GM23338 (cell line): Measurements from ENCODE around the gene SDHA. TPM values are rescaled to one million over a fixed set of nuclear protein-coding genes. Genes with fewer than 3 reads are reported as not detected.

Experiments
- ATAC-seq: fragments of 200-7000 bp; cut with Tn5 transposase; 3 replicates; pipeline ENCODE4 v1.9.1; 2020
- DNase-seq: peaks from one replicate; pipeline ENCODE4 v3.0.0-alpha.2; 2015; ENCODE audit warnings: low spot score
- H2AFZ ChIP-seq: fragments of 200-600 bp; sonication (generic); 2 replicates; pipeline ENCODE4 v1.8.0; 2016; ENCODE audit warnings: antibody characterized with exemption, mild to moderate bottlenecking, moderate library complexity
- H3F3A ChIP-seq: fragments of 200-600 bp; sonication (generic); replicated peaks from 2 replicates; pipeline ENCODE4 v1.8.0; 2017; ENCODE audit warnings: antibody characterized with exemption, mixed run types, low read depth
- H3K27ac ChIP-seq: fragments of 200-600 bp; sonication (generic); 2 replicates; pipeline ENCODE4 v1.6.1; 2016; ENCODE audit warnings: low read depth
- H3K27me3 ChIP-seq: fragments of 200-600 bp; sonication (generic); 2 replicates; pipeline ENCODE4 v1.8.0; 2016; ENCODE audit warnings: mild to moderate bottlenecking, mixed run types, moderate library complexity; ENCODE audit not compliant: insufficient read depth
- H3K36me3 ChIP-seq: fragments of 200-600 bp; sonication (generic); 2 replicates; pipeline ENCODE4 v1.8.0; 2016; ENCODE audit warnings: mild to moderate bottlenecking; ENCODE audit not compliant: insufficient read depth
- H3K4me1 ChIP-seq: fragments of 200-600 bp; sonication (generic); 2 replicates; pipeline ENCODE4 v1.8.0; 2016; ENCODE audit warnings: mild to moderate bottlenecking, moderate library complexity; ENCODE audit not compliant: insufficient read depth
- H3K4me2 ChIP-seq: fragments of 200-600 bp; sonication (generic); 2 replicates; pipeline ENCODE4 v1.7.1; 2017; ENCODE audit warnings: mixed run types
- H3K4me3 ChIP-seq: fragments of 200-600 bp; sonication (generic); 2 replicates; pipeline ENCODE4 v1.6.1; 2016; ENCODE audit warnings: mixed run types
- H3K79me2 ChIP-seq: fragments of 200-600 bp; sonication (generic); replicated peaks from 2 replicates; pipeline ENCODE4 v1.8.0; 2017; ENCODE audit warnings: mild to moderate bottlenecking; ENCODE audit not compliant: insufficient read depth
- H3K9me2 ChIP-seq: fragments of 200-600 bp; sonication (generic); 2 replicates; pipeline ENCODE4 v1.8.0; 2017; ENCODE audit not compliant: insufficient read depth
- H4K20me1 ChIP-seq: fragments of 200-600 bp; sonication (generic); replicated peaks from 2 replicates; pipeline ENCODE4 v1.8.0; 2017; ENCODE audit warnings: mild to moderate bottlenecking; ENCODE audit not compliant: insufficient read depth
- H3K27ac Mint-ChIP-seq: 2 replicates; pipeline ENCODE4 v1.8.0; 2020; ENCODE audit warnings: inconsistent platforms, mild to moderate bottlenecking, moderate library complexity, mixed read lengths
- H3K27me3 Mint-ChIP-seq: 3 replicates; pipeline ENCODE4 v1.8.0; 2022; ENCODE audit warnings: low read depth, mild to moderate bottlenecking, moderate library complexity, mixed read lengths, inconsistent platforms; ENCODE audit not compliant: insufficient read depth, poor library complexity
- H3K36me3 Mint-ChIP-seq: 3 replicates; pipeline ENCODE4 v1.8.0; 2021; ENCODE audit warnings: low read depth, mild to moderate bottlenecking, inconsistent platforms, moderate library complexity, mixed read lengths
- H3K4me1 Mint-ChIP-seq: 3 replicates; pipeline ENCODE4 v1.8.0; 2020; ENCODE audit warnings: mild to moderate bottlenecking, inconsistent platforms, mixed read lengths
- H3K4me3 Mint-ChIP-seq: 3 replicates; pipeline ENCODE4 v1.8.0; 2021; ENCODE audit warnings: moderate library complexity, mild to moderate bottlenecking, inconsistent platforms, mixed read lengths
- H3K9me3 Mint-ChIP-seq: 3 replicates; pipeline ENCODE4 v1.8.0; 2020; ENCODE audit warnings: moderate library complexity, mild to moderate bottlenecking, inconsistent platforms, mixed read lengths
- CREB1 ChIP-seq: fragments of 250-450 bp; sonication (Bioruptor Pico); IDR thresholded peaks from 2 replicates; pipeline ENCODE4 v1.5.0; 2020; ENCODE audit warnings: low read depth, mild to moderate bottlenecking, moderate library complexity
- CTCF ChIP-seq, 2 experiments: fragments of 200-600 bp in 1 of 2; sonication (generic) in 1 of 2; conservative IDR thresholded peaks; 2 replicates each; pipeline versions ENCODE4 v1.5.1 to v1.6.1; 2016 to 2017; ENCODE audit warnings: antibody characterized with exemption in 2 of 2, low read depth in 2 of 2, mild to moderate bottlenecking in 2 of 2, moderate library complexity in 1 of 2
- EZH2 ChIP-seq: fragments of 200-600 bp; sonication (generic); IDR thresholded peaks from one replicate; pipeline ENCODE4 v1.8.0; 2017; ENCODE audit warnings: antibody characterized with exemption, mild to moderate bottlenecking, low read depth; ENCODE audit not compliant: unreplicated experiment
- EZH2phosphoT487 ChIP-seq: fragments of 200-600 bp; sonication (generic); IDR thresholded peaks from one replicate; pipeline ENCODE4 v1.8.1; 2018; ENCODE audit warnings: antibody characterized with exemption; ENCODE audit not compliant: unreplicated experiment
- JUNB ChIP-seq: IDR thresholded peaks from one replicate; pipeline ENCODE4 v1.6.1; 2016; ENCODE audit warnings: antibody characterized with exemption; ENCODE audit not compliant: unreplicated experiment
- NANOG ChIP-seq: IDR thresholded peaks from 2 replicates; pipeline ENCODE4 v1.6.1; 2016; ENCODE audit warnings: antibody characterized with exemption, borderline replicate concordance
- POLR2AphosphoS5 ChIP-seq: IDR thresholded peaks from 2 replicates; pipeline ENCODE4 v1.6.1; 2016; ENCODE audit warnings: antibody characterized with exemption, low read depth
- STAT1 ChIP-seq: IDR thresholded peaks from one replicate; pipeline ENCODE4 v1.6.1; 2016; ENCODE audit warnings: antibody characterized with exemption; ENCODE audit not compliant: unreplicated experiment
- ZNF114 ChIP-seq: fragments of 250-450 bp; sonication (Bioruptor Pico); IDR thresholded peaks from 2 replicates; pipeline ENCODE4 v1.5.0; 2020; ENCODE audit warnings: mild to moderate bottlenecking, moderate library complexity
- ZNF331 ChIP-seq: fragments of 250-450 bp; sonication (Bioruptor Pico); IDR thresholded peaks from 2 replicates; pipeline ENCODE4 v1.5.0; 2020; ENCODE audit warnings: low read depth, mild to moderate bottlenecking, moderate library complexity
- ZNF462 ChIP-seq: fragments of 250-450 bp; sonication (Bioruptor Pico); IDR thresholded peaks from 2 replicates; pipeline ENCODE4 v1.5.0; 2020; ENCODE audit warnings: mild to moderate bottlenecking, moderate library complexity
- polyA plus RNA-seq: library from polyadenylated mRNA; unstranded; fragments of >200 nt; fragmentation: Nextera tagmentation; extraction: Ambion mirVana; gene quantifications from 2 replicates; pipeline ENCODE4 v1.2.1, GENCODE V29; 2016
- total RNA-seq: library from RNA; depleted of rRNA; stranded (reverse); fragments of >200 nt; shearing (Covaris generic); gene quantifications from 2 replicates; pipeline ENCODE4 v1.2.3, GENCODE V29; 2014

Gene SDHA
- total and polyA plus RNA-seq, 2 experiments from 2014 or later, result 62.2 to 70.6 TPM

- TF ChIP-seq EZH2phosphoT487 (no peak), NANOG (no peak), CTCF (conservative IDR thresholded peaks at IDR 0.05; ENCODE audit: low read depth in 2 of 2) (no peak), ZNF114 (CRISPR knock-in tag) (no peak), CREB1 (CRISPR knock-in tag) (no peak), STAT1 (no peak), JUNB (no peak), ZNF331 (CRISPR knock-in tag) (no peak)
Observed at GRCh38 chr5:204966-205670, 13.0 kb upstream of the SDHA start (continued).

- peaks cover 28% of the 10 kb centered on the region for H4K20me1 ChIP-seq
- Mint-ChIP-seq H3K4me3 (no peak overlapping the region), H3K27ac (no peak overlapping the region), H3K27me3 (peaks cover 5% of the 10 kb centered on the region), H3K9me3 (no peaks in the 10 kb centered on the region), H3K4me1 (peaks cover 23% of the 10 kb centered on the region), H3K36me3 (peaks cover 30% of the 10 kb centered on the region)
- DNase-seq (no peak), ATAC-seq (peak; percentile 26; the same call in 1 of the 3 replicates)
- H3K4me1 ChIP-seq, result no peaks in the 10 kb centered on the region; the same call in 1 of the 2 replicates
- peaks cover 45% of the 10 kb centered on the region for H3K79me2 ChIP-seq
- no peak overlapping the region for H3K4me2 ChIP-seq
- no peaks in the 10 kb centered on the region for H3K36me3 ChIP-seq
- H2AFZ ChIP-seq, result no peak overlapping the region
- H3K27ac ChIP-seq, result no peak overlapping the region
- peaks cover 11% of the 10 kb centered on the region for H3F3A ChIP-seq
- H3K4me3 ChIP-seq, result no peak overlapping the region
- H3K9me2 ChIP-seq, result no peaks in the 10 kb centered on the region
- no peaks in the 10 kb centered on the region for H3K27me3 ChIP-seq
- no peak for TF ChIP-seq JUNB
- no peak for TF ChIP-seq ZNF331 (CRISPR knock-in tag)
- TF ChIP-seq ZNF462 (CRISPR knock-in tag), result no peak
- TF ChIP-seq NANOG, result no peak
- no peak for TF ChIP-seq ZNF114 (CRISPR knock-in tag)
- TF ChIP-seq EZH2phosphoT487, result no peak
- TF ChIP-seq CREB1 (CRISPR knock-in tag), result no peak
- TF ChIP-seq STAT1, result no peak
- no peak for TF ChIP-seq EZH2
- no peak for TF ChIP-seq CTCF (conservative IDR thresholded peaks at IDR 0.05; ENCODE audit: low read depth in 2 of 2)
- TF ChIP-seq POLR2AphosphoS5, result no peak
Observed at GRCh38 chr5:206406-206805, 11.7 kb upstream of the SDHA start.
